C4-2B (cell line): ENCODE measurements around the gene PTGIR.

Source experiments
- ZFX ChIP-seq: fragments of 450-650 bp; IDR thresholded peaks from 2 replicates; pipeline ENCODE4 v1.6.1; 2017
- TF ChIP-seq, protein P1 (sequence below): fragments of 450-650 bp; conservative IDR thresholded peaks from 2 replicates; pipeline ENCODE4 v1.5.1; 2017; ENCODE audit warnings: mild to moderate bottlenecking

DNA sequence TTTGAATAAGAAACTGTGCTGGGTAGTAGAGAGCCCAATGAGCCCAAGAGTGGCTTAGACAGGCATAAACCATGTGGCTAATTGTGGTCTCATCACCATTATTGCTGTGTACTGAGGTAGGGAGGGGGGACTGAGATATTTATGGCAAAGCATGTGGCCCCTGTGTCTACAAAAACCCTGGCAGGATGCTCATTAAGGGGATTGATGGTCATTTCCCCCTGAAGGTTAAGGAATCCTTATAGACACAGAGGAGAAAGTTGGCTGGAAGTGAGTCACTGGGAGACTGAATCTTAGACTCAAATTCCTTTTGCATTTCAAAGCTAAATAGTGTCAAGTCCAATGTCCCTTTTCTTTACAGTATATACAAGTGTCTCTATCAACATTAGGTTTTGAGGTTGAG is 45.9 kb upstream of the PTGIR start:
- TF ChIP-seq ZFX, result no peak
- TF ChIP-seq, protein P1, sequence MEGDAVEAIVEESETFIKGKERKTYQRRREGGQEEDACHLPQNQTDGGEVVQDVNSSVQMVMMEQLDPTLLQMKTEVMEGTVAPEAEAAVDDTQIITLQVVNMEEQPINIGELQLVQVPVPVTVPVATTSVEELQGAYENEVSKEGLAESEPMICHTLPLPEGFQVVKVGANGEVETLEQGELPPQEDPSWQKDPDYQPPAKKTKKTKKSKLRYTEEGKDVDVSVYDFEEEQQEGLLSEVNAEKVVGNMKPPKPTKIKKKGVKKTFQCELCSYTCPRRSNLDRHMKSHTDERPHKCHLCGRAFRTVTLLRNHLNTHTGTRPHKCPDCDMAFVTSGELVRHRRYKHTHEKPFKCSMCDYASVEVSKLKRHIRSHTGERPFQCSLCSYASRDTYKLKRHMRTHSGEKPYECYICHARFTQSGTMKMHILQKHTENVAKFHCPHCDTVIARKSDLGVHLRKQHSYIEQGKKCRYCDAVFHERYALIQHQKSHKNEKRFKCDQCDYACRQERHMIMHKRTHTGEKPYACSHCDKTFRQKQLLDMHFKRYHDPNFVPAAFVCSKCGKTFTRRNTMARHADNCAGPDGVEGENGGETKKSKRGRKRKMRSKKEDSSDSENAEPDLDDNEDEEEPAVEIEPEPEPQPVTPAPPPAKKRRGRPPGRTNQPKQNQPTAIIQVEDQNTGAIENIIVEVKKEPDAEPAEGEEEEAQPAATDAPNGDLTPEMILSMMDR, result no peak
